B cell (primary cell): Measurements from ENCODE around the gene EIF4EBP2. TPM values are rescaled to one million over a fixed set of nuclear protein-coding genes. Genes with fewer than 3 reads are reported as not detected.
A peak's percentile ranks its signal among the peaks of the same experiment; 100 is the strongest.

Experiments
- ATAC-seq: fragments of 200-7000 bp; cut with Tn5 transposase; one replicate; pipeline ENCODE4 v1.10.0; 2021; ENCODE audit warnings: low read depth, mild to moderate bottlenecking, moderate number of reproducible peaks, moderate library complexity
- CTCF ChIA-PET: fragments of 350-600 bp; sonication (Branson Sonifier 250); formaldehyde crosslinking; loops from one replicate; lab custom pipeline; 2021; ENCODE audit warnings: antibody characterized with exemption, inconsistent platforms; lab: Charles Lee
- POLR2A ChIA-PET: fragments of 350-600 bp; sonication (Branson Sonifier 250); formaldehyde crosslinking; loops from one replicate; lab custom pipeline; 2021; ENCODE audit warnings: antibody characterized with exemption; lab: Charles Lee
- DNase-seq: peaks from one replicate; pipeline ENCODE4 v3.0.0; 2013
- H2AFZ ChIP-seq: 2 replicates; pipeline ENCODE4 v1.6.1; 2012; ENCODE audit warnings: mild to moderate bottlenecking, low read depth, low read length; ENCODE audit not compliant: insufficient read depth, poor library complexity, severe bottlenecking
- H3K27ac ChIP-seq, 2 donors: 1 replicate in 1 of 2; 2 replicates in 1 of 2; pipeline ENCODE4 v1.5.1; 2012 to 2013; ENCODE audit warnings: low read length in 2 of 2, mild to moderate bottlenecking in 2 of 2, moderate library complexity in 1 of 2
- H3K27me3 ChIP-seq, 4 experiments: fragments of 200-600 bp in 1 of 4; sonication (generic) in 1 of 4; replicated peaks in 1 of 4; 1 replicate in 2 of 4; 2 replicates in 2 of 4; pipeline versions ENCODE4 v1.6.1 to v1.7.0; 2013 to 2016; ENCODE audit warnings: low read length in 3 of 4, mild to moderate bottlenecking in 2 of 4, mixed read lengths in 1 of 4, moderate library complexity in 1 of 4; ENCODE audit not compliant: insufficient read depth in 4 of 4, control insufficient read depth in 3 of 4; ENCODE audit errors: control extremely low read depth in 1 of 4
- H3K36me3 ChIP-seq, 2 experiments: replicated peaks in 1 of 2; 1 replicate in 1 of 2; 2 replicates in 1 of 2; pipeline versions ENCODE4 v1.6.1 to v1.7.1; 2013; ENCODE audit warnings: low read length in 1 of 2; ENCODE audit not compliant: insufficient read depth in 2 of 2, control insufficient read depth in 1 of 2; ENCODE audit errors: control extremely low read depth in 1 of 2, extremely low read depth in 1 of 2
- H3K4me1 ChIP-seq, 2 donors: fragments of 200-600 bp in 1 of 2; sonication (generic) in 1 of 2; 1 replicate in 1 of 2; 2 replicates in 1 of 2; pipeline versions ENCODE4 v1.5.1 to v1.6.1; 2013 to 2017; ENCODE audit warnings: low read length in 2 of 2; ENCODE audit not compliant: control insufficient read depth in 2 of 2, insufficient read depth in 2 of 2
- H3K4me2 ChIP-seq: replicated peaks from 2 replicates; pipeline ENCODE3; 2012; ENCODE audit warnings: mild to moderate bottlenecking, low read depth, low read length; ENCODE audit not compliant: poor library complexity, severe bottlenecking
- H3K4me3 ChIP-seq, 5 experiments: fragments of 200-600 bp in 1 of 5; sonication (generic) in 1 of 5; 1 replicate in 3 of 5; 2 replicates in 2 of 5; pipeline versions ENCODE4 v1.5.1 to v1.7.0; 2011 to 2016; ENCODE audit warnings: low read length in 4 of 5, mild to moderate bottlenecking in 4 of 5, low read depth in 2 of 5, control low read depth in 1 of 5, moderate library complexity in 1 of 5; ENCODE audit not compliant: insufficient read depth in 1 of 5; ENCODE audit errors: control extremely low read depth in 1 of 5, extremely low read depth in 1 of 5
- H3K79me2 ChIP-seq: fragments of 200-600 bp; sonication (generic); one replicate; pipeline ENCODE4 v1.6.0; 2016; ENCODE audit warnings: low read length; ENCODE audit not compliant: control insufficient read depth, insufficient read depth
- H3K9ac ChIP-seq: fragments of 200-600 bp; sonication (generic); 2 replicates; pipeline ENCODE4 v1.6.1; 2017; ENCODE audit warnings: mild to moderate bottlenecking, low read length, moderate library complexity
- H3K9me3 ChIP-seq, 3 donors: one replicate each; pipeline versions ENCODE4 v1.6.1 to v1.7.1; 2013; ENCODE audit warnings: low read length in 2 of 3; ENCODE audit not compliant: control insufficient read depth in 2 of 3, insufficient read depth in 1 of 3; ENCODE audit errors: control extremely low read depth in 1 of 3
- H4K20me1 ChIP-seq: 2 replicates; pipeline ENCODE4 v1.6.0; 2012; ENCODE audit warnings: mild to moderate bottlenecking, low read length; ENCODE audit not compliant: insufficient read depth, control insufficient read depth, poor library complexity, severe bottlenecking
- H3K27ac Mint-ChIP-seq: one replicate; pipeline ENCODE4 v1.8.0; 2021; ENCODE audit warnings: mixed read lengths
- H3K27me3 Mint-ChIP-seq: one replicate; pipeline ENCODE4 v1.8.0; 2021; ENCODE audit warnings: mixed read lengths
- H3K4me1 Mint-ChIP-seq: one replicate; pipeline ENCODE4 v1.8.0; 2021; ENCODE audit warnings: mixed read lengths
- H3K4me3 Mint-ChIP-seq: one replicate; pipeline ENCODE4 v1.8.0; 2021; ENCODE audit warnings: mixed read lengths
- H3K9me3 Mint-ChIP-seq: one replicate; pipeline ENCODE4 v1.8.0; 2022; ENCODE audit warnings: mixed read lengths; ENCODE audit not compliant: insufficient read depth
- CTCF ChIP-seq: fragments of 200-600 bp; IDR thresholded peaks from one replicate; pipeline ENCODE4 v1.8.0; 2022; ENCODE audit warnings: antibody characterized with exemption, mild to moderate bottlenecking
- EZH2 ChIP-seq: IDR thresholded peaks from 2 replicates; pipeline ENCODE4 v1.6.1; 2012; ENCODE audit warnings: borderline replicate concordance, low read depth, mild to moderate bottlenecking, moderate library complexity, low read length; ENCODE audit not compliant: insufficient read depth, poor library complexity, severe bottlenecking
- WGBS: methylation state at CpG from one replicate; pipeline ENCODE4 v1.1.5; 2013; ENCODE audit warnings: missing lambda C conversion rate; ENCODE audit not compliant: insufficient coverage; 5-methylcytosine and 5-hydroxymethylcytosine counted together
- intact Hi-C: fragments of 100-400 bp; cut with micrococcal nuclease; formaldehyde crosslinking; loops from one replicate; pipeline ENCODE4 v1.10.0; 2022
- polyA plus RNA-seq: library from polyadenylated mRNA; depleted of rRNA; stranded (reverse); fragments of >200 nt; gene quantifications from 2 replicates; pipeline ENCODE4 v1.2.3, GENCODE V29; 2012
- total RNA-seq, 2 donors: library from RNA; stranded (reverse); fragments of 120-200 nt in 1 of 2; gene quantifications; 1 replicate in 1 of 2; 2 replicates in 1 of 2; pipeline versions ENCODE4 v1.2.3 to v1.2.4, GENCODE V29; 2013 to 2022

EIF4EBP2 gene
- total and polyA plus RNA-seq, 2 donors (not counting 1 experiment from before 2014, with no cell fraction given): 8.7 to 37.8 TPM

- ATAC-seq (no peak), DNase-seq (no peak)
- Histone ChIP-seq H3K36me3 (no peaks in the 10 kb centered on the region), H3K9me3 (peaks cover 0 to 4% (median 0%) of the 10 kb centered on the region in 3 donors), H3K27ac (no peak overlapping the region), H4K20me1 (no peaks in the 10 kb centered on the region), H3K79me2 (no peaks in the 10 kb centered on the region), H3K27me3 (peaks cover 0 to 24% (median 12%) of the 10 kb centered on the region in 4 experiments), H3K4me1 (peaks cover 12 to 15% of the 10 kb centered on the region in 2 donors), H2AFZ (no peak overlapping the region), H3K4me2 (peak overlapping the region; percentile 76), H3K4me3 (no peak overlapping the region), H3K9ac (no peak overlapping the region)
- Mint-ChIP-seq H3K4me1 (peaks cover 17% of the 10 kb centered on the region), H3K27me3 (peaks cover 37% of the 10 kb centered on the region), H3K4me3 (peak overlapping the region; percentile 44), H3K9me3 (no peaks in the 10 kb centered on the region), H3K27ac (no peak overlapping the region)
- WGBS: 42% methylated on average over 17 of the region's 19 CpGs
- no peak for TF ChIP-seq EZH2
- TF ChIP-seq CTCF: no peak
- ChIA-PET POLR2A (no interaction called here), CTCF (interaction anchor here (1.0 to 5.7 kb wide), 4 partner anchors 54 to 298 kb away, joined by 3 to 91 read pairs (median 4); no protein-coding TSS in a partner anchor)
- intact Hi-C loops: no loop called here
Observed at GRCh38 chr10:70459061-70459773, 55.3 kb downstream of the EIF4EBP2 start.
